Activated T-cell treated with anti-CD3 and anti-CD28 coated beads for 24 hours (primary cell): Measurements from ENCODE around the gene PSMD13.
"Not testable (repeated sequence)": the region's sequence is repeated elsewhere in the genome, so short reads cannot be mapped to it uniquely, and the experiment has no call there.

ENCODE experiments used
- DNase-seq: peaks from one replicate; pipeline ENCODE4 v3.0.0-alpha.2; 2020; ENCODE audit warnings: low read depth

PSMD13 gene

GRCh38 chr11:218815-219593, 17.8 kb upstream of the PSMD13 start:
- DNase-seq = no peak

DNA sequence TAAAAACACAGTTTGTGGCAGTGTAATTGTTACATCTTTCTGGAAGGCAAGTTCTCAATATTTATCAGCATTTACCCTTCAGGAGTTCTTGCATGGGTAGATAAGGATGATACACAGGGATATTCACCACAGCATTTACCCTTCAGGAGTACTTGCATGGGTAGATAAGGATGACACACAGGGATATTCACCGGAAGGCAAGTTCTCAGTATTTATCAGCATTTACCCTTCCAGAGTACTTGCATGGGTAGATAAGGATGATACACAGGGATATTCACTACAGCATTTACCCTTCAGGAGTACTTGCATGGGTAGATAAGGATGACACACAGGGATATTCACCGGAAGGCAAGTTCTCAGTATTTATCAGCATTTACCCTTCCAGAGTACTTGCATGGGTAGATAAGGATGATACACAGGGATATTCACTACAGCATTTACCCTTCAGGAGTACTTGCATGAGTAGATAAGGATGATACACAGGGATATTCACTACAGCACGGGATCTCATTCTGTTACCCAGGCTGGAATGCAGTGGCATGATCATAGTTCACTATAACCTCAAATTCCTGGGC, 16.0 kb upstream of the PSMD13 start:
- DNase-seq = not testable (repeated sequence)

- DNase-seq = no peak
These were observed 15.2 kb upstream of the PSMD13 start for GRCh38 chr11:221539-221938.

DNA sequence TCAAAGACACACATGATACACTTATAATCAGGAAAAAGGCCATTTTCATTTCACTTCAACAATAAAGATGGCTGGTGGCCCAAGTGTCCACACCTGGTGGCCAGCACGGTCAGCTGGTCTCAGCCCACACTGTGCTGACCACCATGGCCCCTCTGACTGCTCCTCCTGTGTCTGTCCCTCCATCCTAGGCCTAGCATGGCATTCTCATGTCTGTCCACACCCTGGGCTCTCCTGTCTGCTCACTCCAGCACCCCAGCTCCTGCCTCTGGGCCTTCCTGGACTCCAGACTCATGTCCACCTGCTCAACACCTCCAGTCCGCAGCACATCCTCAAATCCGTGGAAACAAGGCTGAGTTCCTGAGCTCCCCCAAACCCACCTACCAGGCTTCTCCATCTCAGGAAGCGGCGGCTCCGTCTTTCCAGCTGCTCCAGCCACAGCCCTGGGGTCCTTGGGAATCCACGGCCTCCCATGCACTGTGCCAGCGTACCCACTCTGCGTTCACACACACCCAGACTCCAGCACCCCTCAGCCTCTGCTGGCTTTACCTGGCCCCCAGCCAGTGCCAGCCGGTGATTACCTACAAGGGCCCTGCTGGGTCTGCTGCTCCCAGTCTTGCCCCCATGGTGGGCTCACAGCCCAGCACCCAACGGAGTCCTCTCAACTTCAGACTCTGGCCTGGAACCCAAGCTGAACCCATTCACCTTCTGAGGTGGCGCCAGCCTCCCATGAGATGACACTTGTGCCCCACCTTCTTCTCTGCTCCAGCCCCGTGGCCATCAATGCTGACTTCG, 14.6 kb upstream of the PSMD13 start:
- DNase-seq = no peak

- DNase-seq = no peak
These were observed 13.6 kb upstream of the PSMD13 start for GRCh38 chr11:223026-223789.

- no peak for DNase-seq
These were observed 12.9 kb upstream of the PSMD13 start for GRCh38 chr11:223884-224283.

- no peak for DNase-seq
These were observed 12.4 kb upstream of the PSMD13 start for GRCh38 chr11:224424-224823.

GRCh38 chr11:225734-226453, 10.9 kb upstream of the PSMD13 start:
- no peak for DNase-seq

- DNase-seq = no peak
These were observed 8.9 kb upstream of the PSMD13 start for GRCh38 chr11:227824-228379.

GRCh38 chr11:230431-230830, 6.3 kb upstream of the PSMD13 start:
- DNase-seq = no peak

DNA sequence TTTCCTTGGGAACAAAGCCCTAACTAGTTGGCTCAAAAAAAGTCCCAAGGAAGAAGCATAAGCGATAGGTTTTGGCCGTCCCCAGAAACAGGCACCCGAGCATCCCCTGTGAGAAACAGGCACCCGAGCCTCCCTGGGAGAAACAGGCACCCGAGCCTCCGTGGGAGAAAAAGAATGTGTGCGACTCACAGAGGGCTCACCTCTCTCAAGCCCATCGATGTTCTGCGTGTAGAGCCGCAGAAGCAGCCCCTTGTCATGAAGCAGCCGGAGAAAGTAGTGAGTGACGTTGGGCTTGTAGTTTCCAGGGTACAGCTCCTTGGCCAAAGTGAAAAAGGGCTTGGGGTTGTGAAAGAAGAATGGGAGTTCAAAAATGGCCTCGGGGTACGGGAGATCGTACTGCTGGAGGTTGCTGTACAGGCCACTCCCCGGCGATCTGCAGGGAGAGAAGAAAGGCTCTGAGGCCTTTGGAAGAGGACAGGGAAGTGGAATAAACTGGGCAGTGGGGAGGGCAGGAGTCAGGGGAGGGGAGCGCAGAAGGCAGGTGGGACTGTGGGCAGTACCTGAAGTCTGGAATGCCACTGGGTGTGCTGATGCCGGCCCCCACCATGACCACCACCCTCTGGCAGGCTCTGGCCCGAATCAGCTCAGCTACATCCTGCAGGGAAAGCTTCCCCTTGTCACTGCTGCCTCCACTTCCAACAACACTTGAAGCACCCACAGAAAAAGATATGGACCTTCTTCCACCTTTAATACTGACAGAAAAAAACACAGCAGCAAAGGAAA, 3.8 kb upstream of the PSMD13 start:
- DNase-seq = no peak

GRCh38 chr11:235180-235579, 1.6 kb upstream of the PSMD13 start:
- no peak for DNase-seq

DNA sequence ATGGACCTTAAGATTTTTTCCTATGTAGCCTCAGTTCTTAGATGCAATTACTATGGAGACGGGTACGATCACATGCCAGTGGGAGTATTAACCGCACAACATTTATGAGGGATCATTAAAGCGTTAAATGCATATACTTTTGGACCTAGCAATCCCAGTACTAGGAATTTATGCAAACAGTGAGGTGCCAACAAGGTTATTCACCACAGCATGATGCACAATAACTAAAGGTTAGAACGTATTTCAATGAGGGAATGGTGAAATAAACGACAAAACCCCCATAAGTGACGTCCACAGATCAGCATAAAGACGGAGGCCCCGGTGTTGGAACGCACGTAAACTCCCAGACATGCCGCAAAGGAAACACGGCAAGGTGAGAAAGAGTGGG, 1.2 kb upstream of the PSMD13 start:
- peak; percentile 69 for DNase-seq

- peak; percentile 71 for DNase-seq
These were observed 591 bp upstream of the PSMD13 start, which contains the start of gene SIRT3 for GRCh38 chr11:235997-236773. Gene SIRT3 (minus strand): TSS chr11:236342. CDS start chr11:236328, 14 bp downstream.

DNA sequence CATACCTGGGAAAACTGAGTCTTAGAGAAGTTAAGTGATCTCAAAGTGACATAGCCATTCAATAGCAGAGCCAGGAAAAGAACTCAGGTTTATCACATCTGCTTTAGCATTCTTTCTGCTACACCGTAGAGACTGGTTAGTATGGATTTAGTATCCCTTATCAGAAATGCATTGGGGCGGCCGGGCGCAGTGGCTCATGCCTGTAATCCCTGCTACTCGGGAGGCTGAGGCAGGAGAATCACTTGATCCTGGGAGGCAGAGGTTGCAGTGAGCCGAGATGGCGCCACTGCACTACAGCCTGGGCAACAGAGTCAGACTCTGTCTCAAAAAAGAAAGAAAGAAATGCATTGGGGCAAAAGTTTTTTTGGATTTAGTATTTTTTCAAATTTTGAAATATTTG, 1.6 kb downstream of the PSMD13 start:
- DNase-seq = not testable (repeated sequence)

DNA sequence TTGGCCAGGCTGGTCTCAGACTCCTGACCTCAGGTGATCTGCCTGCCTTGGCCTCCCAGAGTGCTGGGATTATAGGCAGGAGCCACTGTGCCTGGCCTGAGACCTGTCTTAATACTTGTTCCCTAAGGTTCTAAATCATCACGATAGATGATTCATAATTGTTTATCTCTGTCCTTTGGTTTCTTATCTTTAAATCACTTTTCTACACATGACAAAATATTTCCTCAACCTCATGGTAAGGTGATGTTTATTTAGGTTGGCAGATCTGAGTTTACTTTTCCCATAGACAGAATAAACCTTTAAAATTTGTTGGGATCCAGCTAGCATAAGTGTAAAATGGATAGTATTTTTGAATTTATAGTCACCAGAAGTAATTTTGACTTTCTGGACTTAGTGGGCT, 3.5 kb downstream of the PSMD13 start:
- no peak for DNase-seq

GRCh38 chr11:241634-242033, 4.9 kb downstream of the PSMD13 start:
- DNase-seq = no peak

- DNase-seq = no peak
These were observed 7.6 kb downstream of the PSMD13 start for GRCh38 chr11:244376-244775.

DNA sequence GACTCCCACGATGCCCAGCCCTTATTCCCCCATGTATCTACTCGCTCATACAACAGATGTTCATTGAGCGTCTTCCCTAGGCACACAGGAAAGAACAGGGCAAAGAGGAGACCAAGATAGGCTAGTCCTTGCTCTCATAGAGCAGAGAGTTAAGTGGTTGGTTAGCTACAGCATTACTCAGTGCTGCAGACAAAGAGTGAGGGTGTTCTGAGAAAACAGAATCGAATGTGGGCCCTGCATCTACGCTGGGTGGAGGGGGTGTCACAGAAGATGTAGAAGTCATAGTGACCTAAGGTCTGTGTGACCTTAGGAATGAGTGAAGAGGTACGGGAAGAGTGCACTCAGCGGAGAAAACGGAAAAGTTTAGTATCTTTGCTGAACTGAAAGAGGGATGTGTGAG, 12.3 kb downstream of the PSMD13 start:
- DNase-seq = no peak

DNA sequence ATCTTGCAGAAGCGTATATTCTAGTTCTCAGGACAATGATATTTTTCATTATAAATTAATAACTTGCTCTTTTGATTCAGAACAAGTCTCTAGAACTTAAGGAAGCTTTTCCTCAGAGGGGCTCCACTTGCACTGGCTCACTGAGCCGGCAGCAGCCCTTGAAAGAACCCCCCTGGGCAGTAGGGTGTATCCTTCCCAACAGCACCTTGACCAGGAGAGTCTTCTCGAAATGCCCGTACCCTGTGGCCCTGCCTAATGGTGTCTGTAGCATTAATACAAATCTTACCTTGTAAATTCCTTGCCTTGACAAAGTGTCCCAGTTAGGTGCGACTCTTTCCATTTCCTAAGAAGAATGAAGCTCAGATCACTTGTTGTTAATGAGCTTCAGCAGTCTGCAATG, 13.5 kb downstream of the PSMD13 start:
- no peak for DNase-seq
